Stimulated activated CD4-positive, alpha-beta T cell treated with anti-CD3 and anti-CD28 coated beads, Interleukin-2, amount 100 ng/mL, for 48 hours (primary cell): Measurements from ENCODE around the gene ASB2.

Source experiments
- DNase-seq, 2 donors: peaks; one replicate each; pipeline ENCODE4 v3.0.0-alpha.2; 2020

Gene ASB2

GRCh38 chr14:94000267-94000666 is 23.9 kb upstream of the ASB2 start:
- DNase-seq = no peak

- no peak for DNase-seq
These were observed 23.2 kb upstream of the ASB2 start for GRCh38 chr14:93999573-93999972.

GRCh38 chr14:93998871-93999403 is 22.6 kb upstream of the ASB2 start:
- no peak for DNase-seq

- no peak for DNase-seq
These were observed 21.8 kb upstream of the ASB2 start for GRCh38 chr14:93997916-93998870.

GRCh38 chr14:93997082-93997481 is 20.7 kb upstream of the ASB2 start, which contains the start of gene CCDC197:
CCDC197 (plus strand) TSS chr14:93997301; CDS start chr14:93998132, 831 bp downstream.
- no peak for DNase-seq

- no peak for DNase-seq
These were observed 19.8 kb upstream of the ASB2 start for GRCh38 chr14:93996130-93996695.

- peak in 1 of 2 donors; percentile 48 for DNase-seq
These were observed 18.7 kb upstream of the ASB2 start for GRCh38 chr14:93994919-93995682.

- DNase-seq = no peak
These were observed 17.0 kb upstream of the ASB2 start for GRCh38 chr14:93993382-93993781.

GRCh38 chr14:93991649-93992048 is 15.3 kb upstream of the ASB2 start:
- no peak for DNase-seq

GRCh38 chr14:93991212-93991611 is 14.8 kb upstream of the ASB2 start:
- DNase-seq = no peak

GRCh38 chr14:93989939-93990338 is 13.6 kb upstream of the ASB2 start:
- DNase-seq = no peak

GRCh38 chr14:93987815-93988476 is 11.6 kb upstream of the ASB2 start:
- no peak for DNase-seq

GRCh38 chr14:93987376-93987775 is 11.0 kb upstream of the ASB2 start:
- no peak for DNase-seq

- DNase-seq = no peak
These were observed 10.6 kb upstream of the ASB2 start for GRCh38 chr14:93986955-93987354.

- DNase-seq = no peak
These were observed 8.6 kb upstream of the ASB2 start for GRCh38 chr14:93984987-93985410.

- no peak for DNase-seq
These were observed 7.7 kb upstream of the ASB2 start for GRCh38 chr14:93984070-93984469.

GRCh38 chr14:93982230-93983007 is 6.0 kb upstream of the ASB2 start:
- DNase-seq = no peak

GRCh38 chr14:93981316-93982229 is 5.2 kb upstream of the ASB2 start:
- no peak for DNase-seq

GRCh38 chr14:93980456-93981201 is 4.3 kb upstream of the ASB2 start:
- DNase-seq = no peak

GRCh38 chr14:93978735-93979134 is 2.4 kb upstream of the ASB2 start:
- DNase-seq = no peak
